Amniotic epithelial cell (primary cell): ENCODE results near the gene ADAMTS14.
"Not testable (repeated sequence)": the region's sequence is repeated elsewhere in the genome, so short reads cannot be mapped to it uniquely, and the experiment has no call there.

Experiments
- DNase-seq: peaks from one replicate; pipeline ENCODE4 v3.0.0-alpha.2; 2010; ENCODE audit warnings: low read depth

ADAMTS14 gene, protein sequence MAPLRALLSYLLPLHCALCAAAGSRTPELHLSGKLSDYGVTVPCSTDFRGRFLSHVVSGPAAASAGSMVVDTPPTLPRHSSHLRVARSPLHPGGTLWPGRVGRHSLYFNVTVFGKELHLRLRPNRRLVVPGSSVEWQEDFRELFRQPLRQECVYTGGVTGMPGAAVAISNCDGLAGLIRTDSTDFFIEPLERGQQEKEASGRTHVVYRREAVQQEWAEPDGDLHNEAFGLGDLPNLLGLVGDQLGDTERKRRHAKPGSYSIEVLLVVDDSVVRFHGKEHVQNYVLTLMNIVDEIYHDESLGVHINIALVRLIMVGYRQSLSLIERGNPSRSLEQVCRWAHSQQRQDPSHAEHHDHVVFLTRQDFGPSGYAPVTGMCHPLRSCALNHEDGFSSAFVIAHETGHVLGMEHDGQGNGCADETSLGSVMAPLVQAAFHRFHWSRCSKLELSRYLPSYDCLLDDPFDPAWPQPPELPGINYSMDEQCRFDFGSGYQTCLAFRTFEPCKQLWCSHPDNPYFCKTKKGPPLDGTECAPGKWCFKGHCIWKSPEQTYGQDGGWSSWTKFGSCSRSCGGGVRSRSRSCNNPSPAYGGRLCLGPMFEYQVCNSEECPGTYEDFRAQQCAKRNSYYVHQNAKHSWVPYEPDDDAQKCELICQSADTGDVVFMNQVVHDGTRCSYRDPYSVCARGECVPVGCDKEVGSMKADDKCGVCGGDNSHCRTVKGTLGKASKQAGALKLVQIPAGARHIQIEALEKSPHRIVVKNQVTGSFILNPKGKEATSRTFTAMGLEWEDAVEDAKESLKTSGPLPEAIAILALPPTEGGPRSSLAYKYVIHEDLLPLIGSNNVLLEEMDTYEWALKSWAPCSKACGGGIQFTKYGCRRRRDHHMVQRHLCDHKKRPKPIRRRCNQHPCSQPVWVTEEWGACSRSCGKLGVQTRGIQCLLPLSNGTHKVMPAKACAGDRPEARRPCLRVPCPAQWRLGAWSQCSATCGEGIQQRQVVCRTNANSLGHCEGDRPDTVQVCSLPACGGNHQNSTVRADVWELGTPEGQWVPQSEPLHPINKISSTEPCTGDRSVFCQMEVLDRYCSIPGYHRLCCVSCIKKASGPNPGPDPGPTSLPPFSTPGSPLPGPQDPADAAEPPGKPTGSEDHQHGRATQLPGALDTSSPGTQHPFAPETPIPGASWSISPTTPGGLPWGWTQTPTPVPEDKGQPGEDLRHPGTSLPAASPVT

DNA sequence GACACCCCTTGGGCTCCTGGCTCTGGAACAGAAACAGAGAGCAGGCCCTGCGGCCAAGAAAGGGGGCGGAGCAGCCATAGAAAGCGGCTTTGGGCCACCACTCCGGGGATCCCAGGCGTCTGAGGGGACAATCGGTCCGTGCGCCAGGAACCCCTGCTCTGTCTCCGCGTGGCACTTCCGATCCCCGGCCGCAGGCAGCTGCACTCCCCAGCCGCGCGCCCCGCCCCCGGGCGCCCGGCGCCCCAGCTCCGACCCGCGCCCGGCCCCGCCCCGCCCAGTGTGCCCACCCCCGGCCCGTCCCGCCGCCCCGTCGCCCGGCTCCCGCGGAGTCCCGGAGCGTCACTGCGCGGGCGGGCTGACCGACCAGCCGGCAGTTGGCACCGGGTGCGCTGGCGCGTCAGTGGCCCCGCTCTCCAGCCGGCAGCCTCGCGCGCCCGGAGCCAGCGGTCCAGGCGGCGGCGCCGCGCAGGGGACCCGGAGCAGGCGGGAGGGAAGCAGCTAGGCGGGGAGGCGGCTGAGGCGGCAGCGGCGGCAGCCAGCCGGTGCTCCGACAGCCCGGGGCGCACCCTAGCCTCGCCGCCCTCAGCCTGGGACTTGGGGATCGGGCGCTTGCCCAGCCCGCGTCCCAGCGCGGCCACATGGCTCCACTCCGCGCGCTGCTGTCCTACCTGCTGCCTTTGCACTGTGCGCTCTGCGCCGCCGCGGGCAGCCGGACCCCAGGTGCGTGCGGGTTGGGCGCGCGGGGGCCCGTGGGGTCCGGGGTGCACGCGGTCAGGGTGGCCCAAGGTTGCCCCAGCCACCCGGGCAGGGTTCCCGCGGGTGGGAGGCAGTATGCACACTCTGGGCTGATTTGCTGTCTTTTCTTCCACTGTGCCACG is at the start of gene ADAMTS14:
TSS of gene ADAMTS14 (plus strand) at position 342 of the 878 bp plus-strand sequence. CDS start at position 639, 297 bp downstream.
- DNase-seq: no peak

DNA sequence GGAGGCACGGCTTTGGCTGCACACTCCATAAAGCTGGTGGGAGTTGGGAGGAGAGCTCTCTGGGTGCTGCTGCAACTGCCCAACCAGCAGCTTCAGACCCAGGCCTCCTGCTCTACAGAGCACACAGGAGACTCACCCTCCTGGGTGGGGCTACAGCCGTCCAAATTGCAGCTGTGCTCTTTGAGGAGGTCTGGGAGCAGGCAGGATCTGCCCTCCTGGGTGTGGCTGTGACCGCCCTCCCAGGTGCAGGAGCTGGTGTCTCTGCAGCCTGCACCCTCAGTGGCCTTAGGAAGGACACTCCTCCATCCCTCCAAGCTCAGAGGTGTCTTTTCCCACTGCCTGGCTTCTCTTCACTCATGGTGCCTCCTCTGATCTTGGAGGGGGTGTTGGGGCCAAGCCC is 49.8 kb upstream of the ADAMTS14 start:
- no peak for DNase-seq

DNA sequence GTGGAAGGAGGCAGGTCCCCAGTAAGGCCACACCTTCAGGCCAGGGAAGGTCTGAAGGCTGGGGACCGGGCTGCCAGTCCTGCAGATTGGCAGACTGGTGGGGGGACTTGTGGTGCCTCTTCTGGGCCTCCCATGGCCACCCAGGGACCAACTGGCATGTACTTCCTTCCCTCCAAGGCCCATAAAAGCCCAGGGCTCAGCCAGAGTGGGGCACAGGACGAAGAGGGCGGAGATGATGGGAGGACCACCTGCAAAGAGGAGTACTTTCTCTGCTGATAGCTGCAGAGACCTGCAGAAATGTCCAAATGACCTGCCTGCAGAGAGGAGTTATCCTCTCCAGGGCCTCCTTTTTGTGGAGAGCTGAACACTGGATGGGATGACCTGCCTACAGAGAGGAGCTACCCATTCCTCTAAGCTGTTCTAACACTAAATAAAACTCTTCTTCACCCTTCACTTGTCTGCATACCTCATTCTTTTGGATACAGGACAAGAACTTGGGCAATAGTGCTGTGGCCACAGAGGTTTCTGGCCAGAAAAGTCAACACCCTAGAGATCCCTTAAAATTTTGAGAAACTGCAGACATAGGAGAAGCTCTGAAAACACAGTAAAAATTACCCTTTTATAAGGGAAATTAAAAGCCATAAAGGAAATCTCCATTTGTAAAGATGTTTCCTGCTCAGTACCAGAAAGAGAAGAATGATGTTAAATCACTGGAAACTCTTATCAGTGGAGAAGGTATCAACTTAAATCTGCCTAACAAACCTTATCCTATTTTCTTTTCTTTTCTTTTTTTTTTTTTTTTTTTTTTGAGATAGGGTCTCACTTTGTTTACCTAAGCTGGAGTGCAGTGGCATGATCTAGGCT is 49.1 kb upstream of the ADAMTS14 start:
- DNase-seq: peak; percentile 22

DNA sequence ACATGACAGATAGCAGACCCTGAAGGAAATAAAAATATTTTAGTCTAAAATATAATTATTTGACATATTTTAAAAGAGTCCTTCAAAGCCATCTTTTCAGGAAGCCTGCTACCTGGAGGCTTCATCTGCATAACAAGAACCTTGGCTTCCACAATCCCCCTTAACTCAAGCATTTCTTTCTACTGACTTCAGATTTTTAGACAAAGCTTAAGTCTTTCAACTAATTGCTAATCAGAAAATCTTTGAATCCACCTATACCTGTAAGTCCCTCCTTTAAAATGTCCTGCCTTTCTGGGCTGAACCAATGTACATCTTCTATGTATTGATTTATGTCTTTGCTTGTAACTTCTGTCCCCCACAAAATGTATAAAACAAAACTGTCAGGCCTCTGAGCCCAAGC is 46.2 kb upstream of the ADAMTS14 start:
- no peak for DNase-seq

DNA sequence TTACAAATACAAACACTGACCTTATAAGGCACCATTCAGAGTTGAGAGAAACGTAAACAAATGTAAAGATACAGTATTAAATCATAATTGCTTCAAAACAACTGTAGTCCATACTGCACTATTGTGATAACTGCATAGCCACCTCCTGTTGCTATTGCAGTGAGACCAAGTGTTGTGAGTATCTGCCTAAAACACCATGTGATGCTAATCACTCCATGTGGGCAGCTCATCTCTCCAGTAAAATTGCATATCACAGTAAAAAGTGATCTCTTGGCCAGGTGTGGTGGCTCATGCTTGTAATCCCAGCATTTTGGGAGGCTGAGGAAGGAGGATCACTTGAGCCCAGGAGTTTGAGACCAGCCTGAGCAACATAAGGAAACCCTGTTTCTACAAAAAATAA is 43.0 kb upstream of the ADAMTS14 start:
- no peak for DNase-seq

DNA sequence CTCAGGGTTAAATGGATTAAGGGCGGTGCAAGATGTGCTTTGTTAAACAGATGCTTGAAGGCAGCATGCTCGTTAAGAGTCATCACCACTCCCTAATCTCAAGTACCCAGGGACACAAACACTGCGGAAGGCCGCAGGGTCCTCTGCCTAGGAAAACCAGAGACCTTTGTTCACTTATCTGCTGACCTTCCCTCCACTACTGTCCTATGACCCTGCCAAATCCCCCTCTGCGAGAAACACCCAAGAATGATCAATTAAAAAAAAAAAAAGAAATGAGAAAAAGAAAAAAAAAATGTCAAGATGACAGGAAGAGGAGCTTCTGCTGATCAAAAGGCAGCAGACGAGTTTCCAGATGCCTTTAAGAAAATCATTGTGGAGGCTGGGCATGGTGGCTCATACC is 40.6 kb upstream of the ADAMTS14 start:
- not testable (repeated sequence) for DNase-seq

DNA sequence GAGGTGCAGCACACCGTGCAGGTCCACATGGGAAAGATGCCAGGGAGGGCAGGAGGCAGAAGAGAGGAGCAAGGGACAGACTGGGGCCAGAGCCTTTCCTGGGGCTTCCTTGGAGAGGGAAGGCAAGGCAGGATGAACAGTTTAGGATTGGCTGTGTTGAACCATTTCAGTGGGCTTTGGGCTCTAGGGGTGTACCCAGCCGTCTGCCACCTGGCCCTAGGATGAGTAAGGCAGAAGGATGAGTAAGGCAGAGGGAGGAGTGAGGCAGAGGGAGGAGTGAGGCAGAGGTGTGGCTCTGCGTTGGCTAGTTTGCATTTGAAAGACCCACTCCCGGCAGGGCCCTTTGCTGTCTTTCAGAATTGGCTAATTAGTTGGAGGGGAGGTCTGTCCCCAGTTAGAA is 38.3 kb upstream of the ADAMTS14 start:
- DNase-seq: no peak

DNA sequence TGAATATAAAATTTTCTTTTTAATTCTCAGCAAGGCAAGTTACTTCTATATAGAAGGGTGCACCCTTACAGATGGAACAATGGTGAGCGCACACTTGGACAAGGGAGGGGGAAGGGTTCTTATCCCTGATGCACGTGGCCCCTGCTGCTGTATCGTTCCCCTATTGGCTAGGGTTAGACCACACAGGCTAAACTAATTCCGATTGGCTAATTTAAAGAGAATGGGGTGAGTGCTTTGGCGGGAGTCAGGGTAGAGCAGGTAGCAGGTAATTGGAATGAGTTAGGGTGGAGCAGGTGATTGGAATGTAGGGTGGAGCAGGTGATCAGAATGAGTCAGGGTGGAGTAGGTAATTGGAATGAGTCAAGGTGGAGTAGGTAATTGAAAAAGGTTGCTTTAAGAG is 37.8 kb upstream of the ADAMTS14 start:
- DNase-seq: not testable (repeated sequence)

DNA sequence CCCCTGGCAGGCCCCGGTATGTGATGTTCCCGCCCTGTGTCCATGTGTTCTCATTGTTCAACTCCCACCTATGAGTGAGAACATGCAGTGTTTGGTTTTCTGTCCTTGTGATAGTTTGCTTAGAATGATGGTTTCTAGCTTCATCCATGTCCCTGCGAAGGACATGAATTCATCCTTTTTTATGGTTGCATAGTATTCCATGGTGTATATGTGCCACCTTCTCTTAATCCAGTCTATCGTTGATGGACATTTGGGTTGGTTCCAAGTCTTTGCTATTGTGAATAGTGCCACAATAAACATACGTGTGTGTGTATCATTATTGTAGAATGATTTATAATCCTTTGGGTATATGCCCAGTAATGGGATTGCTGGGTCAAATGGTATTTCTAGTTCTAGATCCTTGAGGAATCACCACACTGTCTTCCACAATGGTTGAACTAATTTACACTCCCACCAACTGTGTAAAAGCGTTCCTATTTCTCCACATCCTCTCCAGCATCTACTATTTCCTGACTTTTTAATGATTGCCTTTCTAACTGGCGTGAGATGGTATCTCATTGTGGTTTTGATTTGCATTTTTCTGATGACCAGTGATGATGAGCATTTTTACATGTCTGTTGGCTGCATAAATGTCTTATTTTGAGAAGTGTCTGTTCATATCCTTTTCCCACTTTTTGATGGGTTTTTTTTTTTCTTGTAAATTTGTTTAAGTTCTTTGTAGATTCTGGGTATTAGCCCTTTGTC is 32.5 kb upstream of the ADAMTS14 start:
- not testable (repeated sequence) for DNase-seq

DNA sequence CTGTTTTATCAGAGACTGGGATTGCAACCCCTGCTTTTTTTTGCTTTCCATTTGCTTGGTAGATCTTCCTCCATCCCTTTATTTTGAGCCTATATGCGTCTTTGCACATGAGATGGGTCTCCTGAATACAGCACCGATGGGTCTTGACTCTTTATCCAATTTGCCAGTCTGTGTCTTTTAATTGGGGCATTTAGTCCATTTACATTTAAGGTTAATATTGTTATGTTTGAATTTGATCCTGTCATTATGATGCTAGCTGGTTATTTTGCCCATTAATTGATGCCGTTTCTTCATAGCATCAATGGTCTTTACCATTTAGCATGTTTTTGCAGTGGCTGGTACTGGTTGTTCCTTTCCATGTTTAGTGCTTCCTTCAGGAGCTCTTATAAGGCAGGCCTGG is 29.0 kb upstream of the ADAMTS14 start:
- not testable (repeated sequence) for DNase-seq

DNA sequence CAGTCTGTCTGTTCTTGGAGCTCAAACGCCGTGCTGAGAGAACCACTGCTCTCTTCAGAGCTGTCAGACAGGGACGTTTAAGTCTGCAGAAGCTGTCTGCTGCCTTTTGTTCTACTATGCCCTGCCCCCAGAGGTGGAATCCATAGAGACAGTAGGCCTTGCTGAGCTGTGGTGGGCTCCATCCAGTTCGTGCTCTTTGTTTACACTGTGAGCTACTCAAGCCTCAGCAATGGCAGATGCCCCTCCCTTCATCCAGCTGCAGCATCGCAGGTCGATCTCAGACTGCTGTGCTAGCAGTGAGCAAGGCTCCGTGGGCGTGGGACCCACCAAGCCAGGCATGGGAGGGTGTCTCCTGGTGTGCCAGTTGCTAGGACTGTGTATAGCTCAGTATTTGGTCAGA is 27.3 kb upstream of the ADAMTS14 start:
- not testable (repeated sequence) for DNase-seq

DNA sequence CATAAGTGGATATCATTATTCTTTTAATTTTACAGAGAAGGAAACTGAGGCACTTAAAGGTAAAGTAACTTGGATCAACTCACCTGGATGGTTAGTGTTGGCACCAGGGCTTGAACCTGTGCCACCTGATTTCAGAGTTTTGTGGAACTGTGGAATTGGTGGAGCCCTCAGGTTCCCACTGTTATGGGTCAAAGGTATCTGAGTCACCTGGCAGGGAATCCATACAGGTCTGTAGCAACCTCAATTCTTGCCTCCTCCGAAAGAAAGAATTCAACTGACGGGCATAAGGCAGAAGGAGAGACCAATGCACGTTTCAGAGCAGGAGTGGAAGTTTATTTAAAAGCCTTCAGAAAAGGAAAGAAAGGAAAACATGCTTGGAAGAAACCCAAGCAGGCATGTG is 25.2 kb upstream of the ADAMTS14 start:
- no peak for DNase-seq

DNA sequence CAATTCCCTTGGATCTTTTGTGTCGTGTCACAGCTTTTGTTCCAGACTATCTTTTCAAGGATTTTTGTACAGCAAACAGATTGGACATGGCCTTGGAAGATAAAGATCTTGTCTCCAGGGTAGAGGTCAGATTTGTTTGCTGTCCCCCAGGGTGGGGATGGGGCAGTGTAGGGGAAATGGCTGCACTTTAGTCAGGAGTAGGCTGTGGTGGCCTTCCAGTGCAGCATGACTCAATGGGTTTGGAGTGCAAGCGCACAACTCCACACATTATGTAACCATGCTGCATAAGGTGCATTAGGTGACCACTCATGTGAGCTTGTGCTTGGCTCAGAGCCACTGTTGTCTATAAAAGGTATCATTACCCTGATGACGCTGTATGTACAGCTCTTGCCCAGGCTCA is 23.9 kb upstream of the ADAMTS14 start:
- DNase-seq: no peak

DNA sequence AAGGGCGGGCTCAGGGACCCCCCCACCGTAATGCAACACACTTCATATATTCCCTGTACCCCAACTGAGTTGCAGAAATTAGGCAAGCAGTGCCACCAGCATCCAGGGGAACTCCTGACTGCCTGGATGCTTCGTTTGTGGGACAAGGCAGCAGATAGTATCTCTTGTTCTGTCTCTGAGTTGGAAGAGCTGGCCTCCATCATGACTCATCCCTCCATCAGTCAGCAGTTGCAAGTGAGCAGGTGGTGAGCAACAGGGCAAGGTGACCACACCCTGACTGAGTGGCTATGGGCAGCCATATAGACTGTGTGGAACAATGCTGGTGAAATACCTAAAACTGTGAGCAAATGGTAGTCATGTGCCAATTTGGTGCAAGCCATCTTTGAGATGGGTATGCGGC is 22.8 kb upstream of the ADAMTS14 start:
- peak; percentile 78 for DNase-seq

DNA sequence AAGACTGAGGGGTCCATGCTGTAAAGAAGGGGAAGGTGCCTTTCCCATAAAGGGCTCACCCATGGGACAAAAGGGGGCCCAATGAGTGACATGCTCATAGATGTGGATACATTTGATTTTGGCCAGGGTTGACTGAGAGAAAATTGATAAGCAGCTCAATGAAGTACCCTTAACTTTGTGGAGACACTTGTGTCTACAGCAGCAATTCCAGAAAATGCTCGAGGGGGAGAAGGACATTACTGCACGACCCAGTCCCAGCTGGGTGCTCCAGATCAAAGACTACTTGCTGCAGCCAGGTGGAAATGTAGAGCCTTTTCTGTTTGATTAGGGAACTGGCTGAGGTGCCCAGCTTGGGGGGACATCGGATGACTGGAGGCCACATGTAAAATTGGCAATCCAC is 22.2 kb upstream of the ADAMTS14 start:
- DNase-seq: no peak

DNA sequence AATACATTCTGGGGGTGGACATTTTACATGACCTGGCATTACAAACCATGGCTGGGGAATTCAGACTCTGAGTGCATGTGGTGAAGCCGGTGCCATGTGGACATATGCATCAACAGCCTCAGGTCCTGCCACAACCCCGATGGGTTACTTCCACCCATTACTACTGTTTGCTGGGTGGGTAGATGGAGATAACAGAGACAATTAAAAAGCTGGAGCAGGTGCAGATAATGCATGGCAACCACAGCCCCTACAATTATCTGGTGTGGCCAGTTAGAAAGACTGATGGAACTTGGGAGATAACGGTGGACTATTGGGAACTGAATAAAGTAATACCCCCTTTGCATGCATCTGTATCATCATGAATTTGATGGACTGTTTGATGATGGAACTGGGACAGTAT is 21.6 kb upstream of the ADAMTS14 start:
- DNase-seq: no peak

DNA sequence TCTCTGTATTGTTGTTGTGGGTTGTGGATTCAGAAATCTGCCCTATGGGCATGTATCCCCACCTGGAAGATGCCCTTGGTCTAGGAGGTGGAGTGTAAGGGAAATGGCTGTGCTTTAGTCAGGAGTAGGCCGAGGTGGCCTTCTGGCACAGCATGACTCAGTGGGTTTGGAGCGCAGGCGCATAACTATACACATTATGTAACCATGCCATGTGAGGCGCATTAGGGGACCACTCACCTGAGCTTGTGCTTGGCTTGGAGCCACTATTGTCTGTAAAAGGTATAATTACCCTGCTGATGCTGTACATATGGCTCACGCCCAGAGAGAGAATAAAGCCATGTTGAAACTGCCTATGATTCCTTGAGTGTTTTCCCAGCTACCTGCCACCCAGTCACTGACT is 20.6 kb upstream of the ADAMTS14 start:
- DNase-seq: no peak

DNA sequence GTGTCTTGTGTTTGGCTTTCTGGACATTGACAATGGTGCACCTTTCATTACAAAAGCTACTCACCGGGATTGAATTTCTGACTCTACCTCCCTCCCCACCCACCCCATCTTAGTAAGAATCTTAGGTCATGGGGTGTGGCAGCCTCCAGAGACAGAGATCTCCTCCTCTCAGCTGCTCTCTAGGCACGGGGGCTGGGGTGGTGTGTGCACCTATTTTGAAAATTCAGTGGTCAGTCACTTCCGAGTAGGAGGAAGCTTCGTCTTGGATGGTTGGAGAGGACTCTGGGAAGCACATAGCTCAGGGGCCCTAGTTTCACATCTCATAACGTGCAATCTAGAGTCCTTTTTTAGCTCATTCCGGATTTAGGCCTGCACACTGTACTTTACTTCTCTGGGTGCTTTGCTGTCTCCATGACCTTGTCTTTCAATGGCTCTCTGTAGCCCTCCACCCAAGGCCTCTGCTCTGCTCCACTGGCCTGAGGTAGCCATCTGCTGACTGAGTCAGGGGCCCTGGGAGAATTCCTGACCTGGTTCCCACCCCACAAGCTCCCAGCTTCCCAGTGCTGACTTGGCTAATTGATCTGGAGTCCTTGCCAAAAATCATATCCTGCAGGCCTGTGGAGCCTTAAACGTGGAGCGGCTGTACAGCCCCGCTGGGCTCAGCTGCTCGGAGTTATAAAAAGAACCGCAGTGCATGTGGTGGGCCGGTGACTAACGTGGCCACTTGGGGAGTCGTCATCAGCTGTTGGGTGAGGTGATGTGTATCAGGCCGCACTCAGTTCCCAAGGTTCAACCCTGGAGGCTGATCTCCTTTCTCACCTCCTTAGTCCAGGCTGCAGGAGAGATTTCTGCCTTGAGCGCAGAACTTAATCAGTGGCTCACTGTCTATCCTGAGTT is 19.3 kb upstream of the ADAMTS14 start:
- peak; percentile 69 for DNase-seq

DNA sequence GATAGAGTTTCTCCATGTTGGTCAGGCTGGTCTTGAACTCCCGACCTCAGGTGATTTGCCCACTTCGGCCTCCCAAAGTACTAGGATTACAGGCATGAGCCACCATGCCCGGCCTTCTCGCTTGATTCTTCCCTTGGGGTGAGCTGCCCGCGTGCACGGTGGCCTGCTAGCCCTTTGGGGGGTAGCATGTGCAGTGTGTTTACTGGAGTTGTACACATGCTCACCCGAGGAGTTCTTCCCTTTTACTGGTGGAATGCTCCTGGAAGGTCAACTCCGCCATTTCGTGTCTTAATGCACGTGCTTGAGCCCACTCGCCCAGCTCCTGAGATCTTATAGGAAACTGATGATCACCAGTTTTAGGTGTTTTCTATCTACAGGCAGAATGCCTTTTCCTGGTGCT is 17.0 kb upstream of the ADAMTS14 start:
- no peak for DNase-seq
